ENCODE data around the gene DDN.

DDN gene

GRCh38 chr12:48966177-48966895 is 32.8 kb downstream of the DDN start:
- DNase-seq (ENCODE audit: low spot score), result no peak

DNA sequence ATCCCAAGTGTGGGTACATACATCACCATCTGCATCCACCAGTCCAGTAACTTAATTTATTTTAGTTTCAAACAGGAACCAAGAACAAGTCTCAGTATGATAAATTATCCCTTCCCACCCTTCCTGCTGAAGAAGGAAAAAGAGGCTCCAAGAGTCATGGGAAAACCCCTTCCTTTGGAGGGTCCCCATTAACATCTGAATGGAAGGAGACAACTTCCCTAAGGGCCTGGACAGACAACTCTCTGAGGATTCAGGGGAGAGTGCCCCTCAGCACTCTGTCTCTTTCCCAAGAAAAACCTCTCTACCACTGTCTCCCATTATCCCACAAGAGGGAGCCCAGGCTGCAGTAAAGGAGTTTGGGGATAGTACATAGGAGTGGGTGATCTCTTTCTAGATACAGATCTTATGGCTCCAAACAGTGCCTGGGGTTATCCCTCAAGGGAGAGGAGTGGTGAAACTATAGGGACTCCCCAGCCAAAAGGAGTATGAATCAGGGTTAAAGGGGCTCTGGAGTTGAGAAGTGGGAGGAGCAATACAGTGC is 33.8 kb downstream of the DDN start:
- no peak for DNase-seq (ENCODE audit: low spot score)

- DNase-seq (ENCODE audit: low spot score), result no peak
Measured at GRCh38 chr12:48961801-48962200, 37.4 kb downstream of the DDN start.

DNA sequence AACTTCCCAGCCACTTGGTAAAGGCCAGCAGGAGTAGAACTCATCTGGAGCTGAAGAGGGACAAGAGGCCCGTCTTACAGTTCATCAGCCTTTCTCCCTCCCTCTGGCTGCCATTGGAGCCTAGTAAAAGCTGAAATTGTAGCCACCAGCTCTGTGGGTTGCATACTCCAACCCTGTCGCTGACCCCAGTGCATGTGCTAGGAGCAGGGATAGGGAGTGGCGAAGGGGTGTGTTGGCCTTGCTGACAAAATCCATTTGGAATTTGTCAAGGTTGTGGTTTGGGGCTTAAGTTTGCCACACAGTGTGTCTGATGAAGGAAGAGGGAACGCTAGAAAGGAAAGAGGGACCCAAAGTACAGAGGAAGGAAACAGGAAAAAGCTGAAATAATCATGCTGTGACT is 37.8 kb downstream of the DDN start:
- no peak for DNase-seq (ENCODE audit: low spot score)

- DNase-seq (ENCODE audit: low spot score), result no peak
Measured at GRCh38 chr12:48960834-48961233, 38.3 kb downstream of the DDN start.

DNA sequence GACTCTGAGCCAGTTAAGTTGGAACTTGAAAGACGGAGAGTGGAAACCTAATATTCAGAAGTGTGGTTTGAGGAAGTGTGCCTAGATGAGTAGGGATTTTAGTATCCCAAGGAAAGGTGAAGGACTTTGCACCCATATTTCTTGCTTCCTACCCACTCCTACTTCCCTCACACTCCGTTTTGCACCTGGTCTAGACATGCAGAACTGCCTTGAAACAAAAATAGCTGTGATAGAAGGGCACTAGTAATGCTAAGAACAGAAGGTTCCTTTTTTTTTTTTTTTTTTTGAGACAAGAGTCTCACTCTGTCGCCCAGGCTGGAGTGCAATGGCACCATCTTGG is 41.2 kb downstream of the DDN start:
- DNase-seq (ENCODE audit: low spot score), result peak; percentile 54

DNA sequence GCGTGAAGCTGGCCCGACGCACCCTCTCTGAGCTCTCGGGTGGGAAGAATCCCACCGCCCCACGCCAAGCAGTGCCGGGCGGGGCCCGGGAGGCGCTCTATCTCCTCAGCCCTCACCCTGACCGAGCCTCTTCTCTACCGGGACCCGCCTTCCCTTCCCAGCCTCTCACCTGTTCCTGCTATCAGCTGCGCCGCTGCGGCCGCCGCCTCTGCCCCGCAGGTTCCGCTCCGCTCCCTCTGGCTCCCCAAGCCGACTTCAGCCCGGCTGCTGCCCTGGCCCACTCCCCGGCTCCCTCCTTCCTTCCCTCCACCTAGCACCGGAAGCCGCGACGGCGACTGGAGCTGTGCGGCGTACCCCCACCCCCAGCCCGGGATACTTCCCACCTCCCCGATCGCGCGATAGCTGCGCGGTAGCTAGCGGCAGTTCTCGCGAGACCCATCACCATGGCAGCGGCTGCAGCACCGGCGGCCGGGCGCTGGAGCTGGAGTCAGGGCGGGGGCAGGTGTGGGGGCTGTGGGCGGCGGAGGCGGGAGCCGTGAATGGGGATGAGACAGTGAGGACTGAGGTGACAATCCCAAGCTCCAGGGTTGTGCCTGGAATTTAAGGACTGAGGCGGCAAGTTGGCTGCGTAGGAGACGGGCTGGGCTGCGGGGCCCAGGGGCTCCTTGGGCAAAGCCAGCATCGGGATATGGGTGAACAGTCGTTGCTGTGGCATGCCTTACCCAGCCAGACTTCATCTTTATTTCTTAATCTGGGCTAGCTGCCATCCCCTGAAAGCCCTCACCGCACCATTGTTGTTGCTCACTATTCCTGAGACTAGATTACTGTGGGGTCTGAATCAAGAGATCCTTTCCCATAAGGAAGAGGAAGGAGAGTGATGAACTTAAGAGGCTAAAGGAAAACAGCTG is 41.8 kb downstream of the DDN start, which contains the start of gene ARF3:
TSS of gene ARF3 (minus strand) at position 347 of the 908 bp plus-strand sequence. CDS start 16,392 bp downstream, outside the sequence.
- peak; percentile 93 for DNase-seq (ENCODE audit: low spot score)

DNA sequence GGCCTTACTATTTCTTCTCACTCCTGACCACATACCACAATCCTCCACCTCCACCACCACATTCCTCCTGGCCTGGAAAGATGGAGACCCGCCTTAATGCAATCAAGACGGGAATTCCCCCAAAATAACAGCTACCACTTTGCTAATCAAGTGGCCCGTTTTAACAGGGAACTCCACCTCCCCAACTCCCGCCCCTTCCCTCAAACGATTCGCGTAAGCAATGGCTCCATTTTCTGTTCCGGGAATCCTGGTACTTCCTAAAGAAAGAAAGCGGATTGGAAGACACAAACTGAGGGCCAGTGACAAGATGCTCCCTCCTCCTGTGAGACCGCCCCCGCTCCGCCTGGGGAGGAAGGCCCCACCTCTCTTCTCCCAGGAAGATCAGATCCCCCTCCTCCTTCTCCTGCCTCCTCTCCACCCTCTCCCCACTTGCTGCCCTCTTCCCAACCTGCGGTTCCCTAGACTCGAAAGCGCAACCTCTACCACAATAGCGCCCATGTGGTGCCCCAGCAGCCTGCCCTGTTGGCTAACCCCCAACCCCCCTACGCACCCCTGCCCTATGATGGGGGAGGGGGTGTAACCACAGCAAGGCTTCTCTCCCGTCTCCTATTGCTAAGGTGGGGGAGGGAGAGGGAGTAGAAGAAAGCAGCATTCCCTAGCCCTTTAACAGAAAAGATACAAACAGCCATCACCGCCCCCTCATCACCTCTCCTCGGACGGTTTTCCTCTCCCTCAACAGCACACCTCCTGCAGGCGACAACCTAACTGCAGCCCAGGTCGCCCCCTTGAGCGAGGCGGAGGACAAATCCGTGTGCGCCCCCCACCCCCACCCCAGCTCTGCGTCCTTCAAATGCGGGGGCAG is 42.7 kb downstream of the DDN start:
- peak; percentile 36 for DNase-seq (ENCODE audit: low spot score)

GRCh38 chr12:48954841-48955501 is 44.2 kb downstream of the DDN start:
- no peak for DNase-seq (ENCODE audit: low spot score)

- no peak for DNase-seq (ENCODE audit: low spot score)
Measured at GRCh38 chr12:48954061-48954460, 45.1 kb downstream of the DDN start.

- DNase-seq (ENCODE audit: low spot score), result no peak
Measured at GRCh38 chr12:48952691-48953090, 46.5 kb downstream of the DDN start.

DNA sequence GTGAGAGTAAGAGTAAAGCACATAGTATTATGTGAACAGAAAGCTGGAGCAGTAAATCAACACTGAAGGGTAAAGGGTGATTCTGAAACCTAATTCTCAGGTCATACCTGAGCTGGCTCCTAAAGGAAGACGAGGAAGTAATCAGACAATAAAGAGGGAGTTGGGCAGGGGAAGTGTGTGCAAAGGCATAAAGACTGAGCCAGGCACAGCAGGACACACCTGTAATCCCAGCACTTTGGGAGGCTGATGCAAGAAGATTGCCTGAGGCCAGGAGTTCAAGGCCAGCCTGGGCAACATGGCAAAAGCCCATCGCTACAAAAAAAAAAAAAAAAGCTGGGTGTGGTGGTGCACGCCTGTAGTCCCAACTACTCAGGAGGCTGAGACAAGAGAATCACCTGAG is 51.4 kb downstream of the DDN start:
- DNase-seq (ENCODE audit: low spot score), result no peak

GRCh38 chr12:48946943-48947342 is 52.2 kb downstream of the DDN start:
- no peak for DNase-seq (ENCODE audit: low spot score)

GRCh38 chr12:48946205-48946604 is 53.0 kb downstream of the DDN start:
- no peak for DNase-seq (ENCODE audit: low spot score)
